Effector CD8-positive, alpha-beta T cell (primary cell): ENCODE measurements around the gene LMNA.
"Not testable (repeated sequence)": the region's sequence is repeated elsewhere in the genome, so short reads cannot be mapped to it uniquely, and the experiment has no call there.

Experiments
- DNase-seq: peaks from one replicate; lab custom pipeline; 2025; lab: John Stamatoyannopoulos, UW

Gene LMNA

DNA sequence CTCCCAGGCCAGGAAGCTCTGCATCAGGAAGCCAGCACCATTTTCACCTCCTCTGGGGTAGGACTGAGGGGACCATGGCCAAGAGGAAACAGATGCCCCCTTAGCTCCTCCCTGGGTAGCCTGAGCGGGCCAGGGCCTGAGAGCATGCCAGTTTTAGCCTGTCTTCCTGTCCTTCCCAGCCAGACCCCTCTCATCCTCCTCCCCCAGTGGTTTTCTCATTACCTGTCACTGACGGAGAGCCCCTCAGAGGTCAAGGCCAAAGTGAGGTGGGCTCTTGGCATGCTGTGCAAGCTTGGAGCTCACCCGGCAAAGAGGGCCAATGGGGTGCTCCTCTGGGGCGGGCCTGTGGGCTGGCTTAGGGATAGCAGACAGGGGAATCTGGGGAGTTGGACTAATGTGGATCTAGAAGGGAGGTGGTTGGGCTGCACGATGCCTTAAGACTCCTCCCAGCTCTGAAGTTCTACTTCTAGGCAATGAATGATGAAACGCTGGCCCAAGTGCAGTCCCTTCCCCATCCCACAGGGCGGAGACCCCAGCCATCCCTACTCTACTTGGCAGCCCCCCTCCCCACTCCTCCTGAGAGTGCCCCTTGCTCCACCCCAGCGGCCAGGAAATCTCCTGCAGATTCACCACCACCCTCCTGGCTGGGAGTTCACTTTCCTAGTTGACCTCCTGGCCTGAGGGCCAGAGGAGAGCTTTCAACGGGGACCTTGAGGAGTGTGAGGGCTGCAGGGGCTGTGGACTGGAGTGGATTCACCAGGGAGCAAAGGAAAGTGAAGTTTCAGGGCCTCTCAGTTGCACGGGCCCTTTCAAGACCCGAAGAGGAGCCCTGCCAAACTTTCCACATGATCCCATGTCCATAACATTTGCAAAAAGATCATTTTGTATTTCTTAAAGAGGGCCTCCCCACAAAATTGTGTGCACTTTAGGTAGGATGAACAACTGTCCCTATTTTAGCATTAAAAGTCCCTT is 9.4 kb upstream of the LMNA start:
- no peak for DNase-seq

GRCh38 chr1:156106624-156107488 is 7.7 kb upstream of the LMNA start:
- no peak for DNase-seq

GRCh38 chr1:156108057-156108456 is 6.5 kb upstream of the LMNA start:
- no peak for DNase-seq

DNA sequence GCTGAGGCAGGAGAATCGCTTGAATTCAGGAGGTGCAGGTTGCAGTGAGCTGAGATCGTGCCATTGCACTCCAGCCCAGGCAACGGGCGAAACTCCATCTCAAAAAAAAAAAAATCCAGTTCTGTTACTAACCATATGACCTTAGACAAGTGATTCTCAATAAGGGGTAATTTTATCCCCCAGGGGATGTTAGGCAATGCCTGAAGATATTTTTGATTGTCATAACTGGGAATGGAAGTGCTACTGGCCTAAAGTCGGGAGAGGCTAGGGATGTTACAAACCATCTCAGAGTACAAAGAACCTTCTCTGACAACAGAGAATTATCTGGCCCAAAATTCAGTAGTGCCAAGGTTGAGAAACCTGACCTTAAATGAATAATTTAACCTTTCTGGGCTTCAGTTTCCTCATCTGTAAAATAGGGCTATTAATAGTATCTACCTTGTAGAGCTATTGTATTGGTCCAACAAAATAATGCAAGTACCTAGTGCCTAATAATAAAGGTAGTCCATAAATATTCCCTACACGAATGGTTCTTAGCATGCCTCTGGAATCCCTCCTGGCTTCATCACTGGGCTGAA is 5.8 kb upstream of the LMNA start:
- DNase-seq = no peak

- no peak for DNase-seq
Measured at GRCh38 chr1:156110252-156110651, 4.3 kb upstream of the LMNA start.

GRCh38 chr1:156111355-156111962 is 3.1 kb upstream of the LMNA start:
- DNase-seq = no peak

GRCh38 chr1:156112276-156113137 is 2.0 kb upstream of the LMNA start:
- no peak for DNase-seq

DNA sequence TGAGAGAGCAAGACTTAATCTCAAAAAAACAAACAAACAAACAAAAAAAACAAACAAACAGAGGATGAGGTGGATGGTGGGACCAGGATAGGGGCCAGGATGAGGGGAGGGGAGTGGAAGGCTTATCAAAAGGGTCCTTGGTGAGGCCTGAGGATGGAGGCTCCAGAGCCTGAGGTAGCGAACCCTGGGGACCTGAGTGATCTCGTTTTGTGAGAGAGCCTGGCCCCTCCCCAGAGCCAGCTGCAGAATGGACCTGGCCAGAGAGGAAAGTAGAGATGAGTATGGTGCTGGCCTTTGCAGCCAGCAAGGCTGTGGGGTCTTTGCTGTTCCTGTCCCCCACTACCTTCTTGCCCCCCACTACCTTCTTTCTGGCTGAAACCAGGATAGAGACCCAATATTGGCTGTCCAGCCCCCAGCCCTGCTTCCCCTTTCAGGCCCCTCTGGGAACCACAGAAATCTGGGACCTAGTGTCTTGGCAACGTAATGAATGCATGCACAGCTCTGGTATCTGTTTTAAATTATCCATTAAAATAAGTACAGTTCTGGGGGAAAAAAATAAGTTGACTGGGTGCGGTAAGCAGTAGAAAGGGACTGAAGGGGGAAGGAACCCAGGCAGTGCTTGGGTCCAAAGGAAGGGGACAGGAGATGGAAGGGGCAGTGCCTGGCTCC is 1.1 kb upstream of the LMNA start:
- no peak for DNase-seq

- no peak for DNase-seq
Measured at GRCh38 chr1:156114919-156115513, 505 bp downstream of the LMNA start.

DNA sequence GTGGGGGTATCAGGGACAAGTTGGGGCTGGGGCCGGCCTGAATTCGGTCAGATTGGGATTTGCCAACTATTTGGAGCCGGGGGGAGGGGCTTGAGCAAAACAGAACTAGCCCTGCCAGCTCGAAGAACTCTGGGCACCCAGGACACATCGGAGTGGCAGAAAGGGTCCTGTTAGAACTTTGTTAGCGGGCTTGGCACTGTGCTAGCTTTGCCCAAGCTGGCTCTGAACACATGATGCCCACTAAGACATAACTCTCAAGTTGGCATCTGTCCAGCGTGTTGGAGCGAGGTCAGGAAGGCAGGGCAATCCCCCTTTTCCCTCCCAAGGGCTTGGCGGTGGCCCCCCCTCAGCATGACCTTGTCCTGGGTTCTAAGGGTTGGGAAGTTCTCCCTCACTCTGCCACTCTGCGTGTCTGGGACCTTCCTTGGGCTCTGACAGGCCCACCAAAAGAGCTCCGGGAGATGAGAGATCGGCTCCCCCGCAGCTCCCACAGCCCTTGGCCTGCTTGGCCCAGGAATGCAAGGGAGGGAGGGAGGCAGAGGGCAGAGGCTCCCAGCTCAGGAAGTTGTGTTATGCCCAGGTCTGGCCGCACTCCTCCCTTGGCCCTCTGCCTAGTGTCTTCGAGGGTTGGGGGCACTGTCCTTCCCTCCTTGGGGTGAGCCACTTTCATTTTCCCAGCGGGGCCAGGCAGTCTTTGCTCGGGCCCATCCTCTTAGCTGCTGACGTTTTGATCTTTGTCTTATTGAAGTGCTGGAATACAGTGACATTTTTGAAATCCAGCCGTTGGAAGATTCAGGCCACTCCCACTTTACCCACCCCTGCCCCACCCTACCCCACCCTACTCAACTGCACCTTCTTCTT is 1.2 kb downstream of the LMNA start:
- DNase-seq = no peak

GRCh38 chr1:156116731-156117130 is 2.2 kb downstream of the LMNA start:
- DNase-seq = not testable (repeated sequence)

GRCh38 chr1:156117414-156118176 is 3.1 kb downstream of the LMNA start:
- no peak for DNase-seq

GRCh38 chr1:156118177-156118868 is 3.8 kb downstream of the LMNA start:
- no peak for DNase-seq

GRCh38 chr1:156119503-156120209 is 5.1 kb downstream of the LMNA start:
- no peak for DNase-seq

- DNase-seq = no peak
Measured at GRCh38 chr1:156120318-156120717, 5.8 kb downstream of the LMNA start.

DNA sequence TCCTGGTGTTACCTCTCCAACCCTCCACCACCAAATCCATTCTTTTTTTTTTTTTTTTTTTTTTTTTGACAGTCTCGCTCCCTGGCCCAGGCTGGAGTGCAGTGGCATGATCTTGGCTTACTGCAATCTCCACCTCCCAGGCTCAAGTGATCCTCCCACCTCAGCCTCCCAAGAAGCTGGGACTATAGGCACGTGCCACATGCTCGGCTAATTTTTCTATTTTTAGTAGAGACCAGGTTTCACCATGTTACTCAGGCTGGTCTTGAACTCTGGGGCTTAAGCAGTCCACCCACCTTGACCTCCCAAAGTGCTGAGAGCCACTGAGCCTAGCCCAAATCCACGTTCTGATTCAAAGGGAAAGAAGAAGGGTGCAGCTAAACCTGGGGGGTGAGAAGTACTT is 6.5 kb downstream of the LMNA start:
- DNase-seq = not testable (repeated sequence)

DNA sequence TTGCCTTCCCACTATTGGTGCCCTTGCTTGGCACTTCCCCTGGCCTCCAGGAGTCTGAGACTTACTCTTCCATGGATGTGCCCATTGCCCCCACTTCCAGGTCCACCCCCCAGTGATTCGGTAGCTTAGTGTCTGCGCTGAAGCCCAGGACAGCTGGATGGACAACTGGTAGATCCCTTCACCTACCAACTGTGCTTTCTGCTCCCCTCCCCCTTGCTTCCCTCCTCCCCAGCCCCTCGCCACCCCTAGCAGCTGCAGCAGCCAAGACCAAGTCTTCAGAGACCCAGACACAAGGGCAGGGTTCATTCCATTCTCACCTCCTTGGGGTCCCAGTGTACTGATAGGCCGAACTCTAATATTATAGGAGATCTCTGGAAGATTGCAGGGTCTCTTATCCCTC is 6.9 kb downstream of the LMNA start:
- DNase-seq = no peak
